ENCODE measurements around the gene NHLH2.

- TF ChIP-seq CTCF (IDR thresholded peaks at IDR 0.05; ENCODE audit: low read depth, low read length, missing input control), result no peak
- no peak for TF ChIP-seq TAF1 (conservative IDR thresholded peaks at IDR 0.05)
Observed at GRCh38 chr1:115882913-115883902, 42.3 kb upstream of the NHLH2 start.
